ENCODE data around the gene WDFY4.

- TF ChIP-seq CTCF (IDR thresholded peaks at IDR 0.05; ENCODE audit: extremely low read depth in 1 of 2, insufficient read depth in 1 of 2, low read depth in 1 of 2, low read length in 2 of 2) (no peak), EZH2 (IDR thresholded peaks at IDR 0.05; ENCODE audit: borderline replicate concordance, low read depth, low read length, severe bottlenecking) (no peak), POLR2A (IDR thresholded peaks at IDR 0.05; ENCODE audit: low read depth, low read length) (no peak)
Observed at GRCh38 chr10:48884179-48885045, 199.7 kb downstream of the WDFY4 start.
